ENCODE data around the gene NUBPL.

DNA sequence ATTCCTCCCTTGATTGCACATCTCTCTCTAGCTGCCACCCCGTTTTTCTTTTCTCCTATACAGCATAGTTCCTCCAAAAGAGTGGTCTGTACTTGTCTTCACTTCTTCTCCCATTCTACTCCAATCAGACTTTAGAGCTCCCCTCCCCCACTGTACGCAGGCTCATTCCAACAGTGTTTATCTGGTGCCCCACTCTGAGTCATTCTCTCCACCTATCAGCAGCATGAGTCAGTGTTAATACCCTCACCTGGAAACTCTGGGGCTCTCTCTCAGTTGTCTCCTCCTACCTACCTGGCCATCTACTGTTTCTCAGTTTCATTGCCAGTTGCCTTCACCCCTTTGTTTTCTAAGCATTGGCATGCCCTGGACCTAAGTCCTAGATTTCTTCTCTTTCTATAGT lies 340.8 kb downstream of the NUBPL start:
- TF ChIP-seq POLR2AphosphoS5 (IDR thresholded peaks at IDR 0.05; ENCODE audit: low read depth, low read length) (no peak), SIN3A (IDR thresholded peaks at IDR 0.05; ENCODE audit: borderline replicate concordance, insufficient read depth, low read depth, low read length) (no peak), CTCF (IDR thresholded peaks at IDR 0.05) (no peak), TCF7L2 (IDR thresholded peaks at IDR 0.05; ENCODE audit: low read depth, low read length) (no peak)
- TF ChIP-seq, protein P1, sequence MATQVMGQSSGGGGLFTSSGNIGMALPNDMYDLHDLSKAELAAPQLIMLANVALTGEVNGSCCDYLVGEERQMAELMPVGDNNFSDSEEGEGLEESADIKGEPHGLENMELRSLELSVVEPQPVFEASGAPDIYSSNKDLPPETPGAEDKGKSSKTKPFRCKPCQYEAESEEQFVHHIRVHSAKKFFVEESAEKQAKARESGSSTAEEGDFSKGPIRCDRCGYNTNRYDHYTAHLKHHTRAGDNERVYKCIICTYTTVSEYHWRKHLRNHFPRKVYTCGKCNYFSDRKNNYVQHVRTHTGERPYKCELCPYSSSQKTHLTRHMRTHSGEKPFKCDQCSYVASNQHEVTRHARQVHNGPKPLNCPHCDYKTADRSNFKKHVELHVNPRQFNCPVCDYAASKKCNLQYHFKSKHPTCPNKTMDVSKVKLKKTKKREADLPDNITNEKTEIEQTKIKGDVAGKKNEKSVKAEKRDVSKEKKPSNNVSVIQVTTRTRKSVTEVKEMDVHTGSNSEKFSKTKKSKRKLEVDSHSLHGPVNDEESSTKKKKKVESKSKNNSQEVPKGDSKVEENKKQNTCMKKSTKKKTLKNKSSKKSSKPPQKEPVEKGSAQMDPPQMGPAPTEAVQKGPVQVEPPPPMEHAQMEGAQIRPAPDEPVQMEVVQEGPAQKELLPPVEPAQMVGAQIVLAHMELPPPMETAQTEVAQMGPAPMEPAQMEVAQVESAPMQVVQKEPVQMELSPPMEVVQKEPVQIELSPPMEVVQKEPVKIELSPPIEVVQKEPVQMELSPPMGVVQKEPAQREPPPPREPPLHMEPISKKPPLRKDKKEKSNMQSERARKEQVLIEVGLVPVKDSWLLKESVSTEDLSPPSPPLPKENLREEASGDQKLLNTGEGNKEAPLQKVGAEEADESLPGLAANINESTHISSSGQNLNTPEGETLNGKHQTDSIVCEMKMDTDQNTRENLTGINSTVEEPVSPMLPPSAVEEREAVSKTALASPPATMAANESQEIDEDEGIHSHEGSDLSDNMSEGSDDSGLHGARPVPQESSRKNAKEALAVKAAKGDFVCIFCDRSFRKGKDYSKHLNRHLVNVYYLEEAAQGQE (IDR thresholded peaks at IDR 0.05; ENCODE audit: insufficient read depth in 1 of 2, low read depth in 2 of 2, low read length in 1 of 2) = no peak
